Mucosa of gallbladder (tissue), 1 donor: ENCODE results near the gene DYNC1I1. TPM values are rescaled to one million over a fixed set of nuclear protein-coding genes. Genes with fewer than 3 reads are reported as not detected.

ENCODE experiments used
- DNase-seq: peaks from one replicate; pipeline ENCODE4 v3.0.0-alpha.2; 2020; ENCODE audit warnings: low spot score
- total RNA-seq: library from RNA; stranded (reverse); gene quantifications from one replicate; pipeline ENCODE4 v1.2.1, GENCODE V29; 2021
- donor health status: DM: no; HTN: no; CAD: no.

DYNC1I1 gene
- 2.7 TPM for total RNA-seq

DNA sequence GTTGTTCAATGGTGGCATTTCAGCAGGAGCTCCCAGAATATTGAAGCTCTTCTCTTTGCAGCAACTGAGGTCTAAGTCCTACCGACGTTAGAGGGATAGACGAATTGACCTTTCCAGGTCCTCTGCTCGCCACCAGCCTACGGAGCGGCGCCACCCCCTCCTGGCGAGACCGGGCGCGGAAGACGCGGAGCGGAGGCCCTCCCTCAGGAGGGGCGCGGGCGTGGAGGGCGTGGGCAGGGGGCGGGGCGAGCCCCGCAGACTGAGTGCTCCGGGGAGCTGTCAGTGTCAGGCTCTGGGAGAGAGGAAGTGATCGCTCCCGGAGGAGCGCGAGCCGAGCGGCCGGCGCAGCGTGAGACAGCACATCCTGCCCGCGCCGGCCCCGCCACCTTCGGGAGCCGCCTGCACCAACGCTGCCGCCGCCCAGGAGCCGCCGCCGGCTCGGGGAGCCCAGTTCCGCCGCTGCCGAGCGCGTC lies at the start of gene DYNC1I1:
Gene DYNC1I1, plus strand, starts transcription at position 257 of the 473 bp plus-strand sequence. CDS start 32,176 bp downstream, outside the sequence.
- peak; percentile 55 for DNase-seq

DNA sequence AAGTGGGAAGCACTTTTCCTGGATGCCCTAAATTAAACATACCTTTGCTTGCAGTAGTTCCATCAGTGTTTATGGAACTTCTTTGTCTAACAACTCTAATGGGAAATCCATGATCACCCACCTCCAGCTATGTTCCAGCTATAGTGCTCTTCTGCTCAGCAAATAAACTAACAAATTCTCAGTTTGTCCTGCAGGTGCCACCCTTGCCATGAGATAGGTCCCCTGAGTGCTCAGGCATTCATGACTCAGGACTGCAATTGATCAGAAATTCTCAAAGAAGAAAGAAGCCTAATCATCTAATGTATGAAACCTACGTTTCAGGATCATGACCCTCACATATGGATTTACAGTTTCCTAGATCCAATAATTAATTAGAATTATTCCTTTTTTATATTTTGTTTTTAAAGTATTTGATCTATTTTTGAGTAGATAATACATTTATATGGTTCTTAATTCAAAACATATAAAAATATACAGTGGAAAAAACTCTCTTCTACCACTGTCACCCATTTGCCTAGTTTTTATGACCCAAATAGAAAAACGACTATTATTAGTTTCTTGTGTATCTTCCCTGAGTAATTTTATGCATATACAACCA lies 48.7 kb upstream of the DYNC1I1 start:
- peak; percentile 31 for DNase-seq

DNA sequence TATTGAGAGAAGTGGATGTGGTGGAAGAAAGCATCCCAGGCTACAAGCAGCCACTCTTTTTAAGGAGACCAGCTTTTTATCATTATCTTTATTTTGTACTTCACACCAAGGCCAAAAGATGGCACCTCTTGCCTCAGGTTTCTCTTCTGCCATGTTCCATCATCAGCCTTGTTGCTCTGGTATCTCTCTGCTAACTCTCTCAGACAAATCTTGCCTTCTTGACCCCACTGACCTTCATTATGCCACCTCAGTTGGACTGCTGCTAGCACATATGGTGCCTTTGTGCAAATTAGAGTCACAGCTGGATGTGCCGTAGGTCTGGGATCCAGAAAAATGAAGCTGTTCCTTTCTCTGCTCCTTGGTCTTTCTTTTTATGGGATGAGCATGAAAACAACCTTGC lies 47.1 kb upstream of the DYNC1I1 start:
- no peak for DNase-seq

DNA sequence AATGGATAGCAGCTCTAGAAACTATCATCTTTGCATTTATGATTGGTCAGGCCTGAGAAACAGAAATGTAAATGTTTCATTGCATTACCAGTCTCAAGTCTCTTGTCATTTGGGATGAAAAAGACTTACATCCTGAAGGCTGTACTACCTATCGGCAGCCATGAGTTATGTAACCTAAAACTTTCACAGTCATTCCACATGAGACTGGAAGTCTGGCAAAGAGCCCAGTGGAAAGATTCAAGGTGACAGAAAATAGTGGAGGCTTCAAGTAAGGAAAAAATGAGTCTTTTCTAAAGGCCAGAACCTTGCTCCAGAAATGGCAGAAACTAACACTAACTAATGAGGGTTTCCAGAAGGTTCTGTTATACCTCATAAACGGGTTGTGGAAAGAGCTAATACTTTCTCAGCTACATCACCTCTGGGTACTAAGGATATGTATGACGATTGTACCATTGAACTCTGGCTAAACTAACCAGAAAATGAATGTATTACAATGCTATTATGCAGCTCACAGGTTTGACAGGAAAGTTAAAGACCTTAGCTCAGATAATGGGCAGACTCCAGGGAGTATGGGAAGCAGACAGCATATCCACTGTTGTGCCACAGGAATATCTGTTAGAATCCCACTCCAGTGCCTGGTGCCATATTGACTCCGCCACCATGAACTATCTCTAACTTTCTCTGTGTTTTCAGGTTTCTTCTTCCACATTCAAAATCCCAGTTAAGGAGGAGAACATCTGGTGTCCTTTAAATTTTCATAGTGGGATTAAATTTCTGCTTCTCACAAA lies 41.7 kb upstream of the DYNC1I1 start:
- DNase-seq: no peak

DNA sequence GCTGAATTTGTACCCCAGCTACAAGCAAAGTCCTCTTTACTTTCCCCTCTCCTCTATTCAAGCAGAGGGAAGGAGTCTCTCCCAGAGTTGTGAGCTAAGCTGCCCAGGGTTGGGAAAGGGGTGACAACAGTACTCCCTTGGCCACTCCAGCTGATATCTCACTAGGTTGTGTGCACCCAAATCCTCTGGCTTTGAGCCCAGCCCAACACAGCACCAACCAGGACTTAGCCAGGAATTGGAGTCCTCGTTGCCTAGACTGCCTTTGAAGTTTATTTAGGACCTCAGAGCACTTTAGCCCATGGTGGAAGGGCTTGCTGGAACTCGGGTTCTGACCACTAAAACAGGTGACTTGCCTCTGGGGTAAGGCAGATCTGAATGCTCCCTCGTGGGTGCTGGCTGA lies 35.7 kb upstream of the DYNC1I1 start:
- DNase-seq: no peak

DNA sequence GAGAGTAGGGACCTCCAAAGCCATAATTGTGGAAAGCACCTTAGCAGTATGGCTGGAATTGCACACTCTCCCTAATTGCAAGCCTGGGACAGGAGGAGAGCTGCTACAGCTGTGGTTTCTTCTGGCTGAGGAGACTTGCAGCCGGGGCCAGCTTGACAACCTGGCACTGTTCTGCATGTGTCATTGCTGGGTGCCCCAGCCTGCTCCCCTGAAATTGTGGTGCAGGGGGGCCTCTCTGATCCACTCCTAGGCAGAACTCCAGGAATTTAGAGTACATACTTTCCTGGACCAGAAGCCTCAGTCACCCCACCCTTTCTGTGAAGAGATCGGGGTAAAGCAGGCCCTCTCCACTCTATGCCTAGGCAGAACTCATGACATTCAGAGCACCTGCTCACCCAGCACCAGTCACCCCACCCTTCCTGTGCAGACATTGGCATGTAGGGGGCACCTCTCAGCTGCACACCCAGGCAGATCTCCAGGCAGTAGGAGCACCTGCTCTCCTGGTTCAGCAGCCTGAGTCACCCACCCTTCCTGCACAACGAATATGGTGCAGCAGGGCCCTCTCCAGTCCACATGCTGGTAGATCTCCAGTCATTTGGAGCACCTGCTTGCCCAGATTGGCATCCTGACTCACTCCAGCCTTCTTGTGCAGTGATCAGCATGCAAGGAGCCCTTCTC lies 34.4 kb upstream of the DYNC1I1 start:
- DNase-seq: no peak

DNA sequence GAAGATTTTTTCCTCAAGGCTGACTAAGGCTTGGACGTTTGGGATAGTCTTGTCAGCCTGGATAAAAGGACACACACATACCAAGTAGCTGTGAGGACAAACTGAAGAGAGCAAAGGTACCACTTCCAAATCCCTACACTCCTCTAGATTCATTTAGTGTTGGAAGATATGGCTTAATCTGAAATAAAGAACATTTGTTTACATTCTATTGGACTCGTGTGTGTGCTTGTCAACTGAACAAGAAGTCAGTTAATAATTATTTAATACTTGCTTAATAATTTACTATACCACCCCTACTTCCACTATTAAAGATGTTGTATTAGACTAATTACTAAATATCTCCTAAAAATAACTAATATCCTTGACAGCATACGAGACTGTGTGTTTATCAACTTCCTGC lies 23.3 kb upstream of the DYNC1I1 start:
- no peak for DNase-seq

DNA sequence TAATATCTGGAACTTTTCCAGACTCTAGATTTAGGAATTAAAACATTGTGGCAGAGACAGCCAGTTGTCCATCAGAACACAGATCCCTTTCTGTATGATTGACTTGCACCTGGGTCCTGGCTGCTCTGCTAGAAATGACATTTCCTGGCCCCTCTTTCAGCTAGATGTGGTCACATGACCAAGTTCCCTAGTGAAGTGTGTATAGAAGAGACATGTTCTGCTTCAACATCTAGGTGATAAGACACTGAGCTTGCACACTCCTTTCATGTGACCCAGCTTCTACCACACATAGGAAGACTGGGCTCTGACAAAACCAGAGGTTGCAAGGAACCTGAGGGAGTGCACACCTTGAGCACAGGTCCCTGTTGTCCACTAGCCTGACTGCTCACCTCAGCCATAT lies 22.8 kb upstream of the DYNC1I1 start:
- no peak for DNase-seq

DNA sequence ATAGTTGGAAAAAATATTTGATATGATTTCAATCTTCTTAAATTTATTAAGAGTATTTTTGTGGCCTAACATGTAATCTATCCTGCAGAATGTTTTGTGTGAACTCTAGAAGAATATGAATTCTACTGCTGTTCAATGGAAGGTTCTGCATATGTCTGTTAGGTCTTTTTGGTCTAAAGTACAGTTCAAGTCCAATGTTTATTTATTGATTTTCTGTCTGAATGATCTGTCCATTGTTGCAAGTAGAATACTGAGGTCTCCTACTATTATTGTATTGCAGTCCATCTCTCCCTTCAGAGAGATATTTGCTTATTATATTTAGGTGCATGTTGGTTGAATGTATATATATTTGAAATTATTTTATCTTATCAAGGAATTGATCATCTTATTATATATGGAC lies 18.9 kb upstream of the DYNC1I1 start:
- DNase-seq: no peak

DNA sequence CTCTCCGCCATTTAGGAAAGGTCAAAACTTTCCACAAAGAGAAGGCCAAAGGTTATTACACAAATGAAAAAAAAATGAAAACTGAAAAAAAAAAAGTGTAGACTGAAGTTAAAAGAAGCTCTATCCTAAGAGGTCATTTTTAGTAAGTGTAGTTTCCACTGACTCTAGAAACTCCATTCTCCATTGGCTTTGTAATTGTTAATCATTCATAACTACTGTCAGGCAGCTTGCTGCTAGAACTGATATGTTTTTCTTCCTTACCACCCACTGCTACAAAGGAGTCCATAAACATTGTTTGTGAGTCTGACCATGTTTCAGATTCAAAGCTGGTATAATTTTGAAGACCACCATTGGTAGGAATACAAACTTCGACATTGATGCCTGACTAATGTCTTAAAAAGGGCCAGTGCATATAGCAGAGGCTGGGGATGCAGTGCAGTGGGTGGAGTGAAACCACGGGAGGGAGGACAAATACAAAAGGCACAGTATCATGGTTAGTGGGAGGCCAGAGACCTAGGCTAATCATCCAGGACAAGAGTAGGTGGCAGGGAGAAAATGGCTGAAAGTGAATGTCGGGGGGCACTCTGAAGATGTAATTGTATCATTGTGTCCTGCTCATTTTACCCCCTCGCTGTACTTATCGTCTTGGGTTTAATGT lies 16.9 kb upstream of the DYNC1I1 start:
- DNase-seq: no peak

DNA sequence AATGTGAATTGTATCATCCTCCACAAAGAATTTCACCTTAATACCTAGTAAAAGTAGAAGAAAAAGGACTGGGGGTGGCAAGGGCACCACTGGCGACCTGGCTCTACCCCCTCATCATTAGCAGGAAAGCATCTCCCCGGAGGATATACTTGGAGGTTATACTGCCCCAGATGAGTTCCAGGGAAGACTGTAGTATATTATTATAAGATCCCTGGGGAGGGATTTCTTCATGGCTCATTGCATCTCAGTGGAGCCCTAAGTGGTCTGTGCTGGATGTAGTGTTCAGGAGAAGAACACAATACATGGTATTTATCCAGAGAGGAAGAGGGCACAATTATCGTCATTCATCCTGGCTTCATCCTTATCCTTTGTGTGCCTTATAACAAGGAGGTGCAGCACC lies 14.2 kb upstream of the DYNC1I1 start:
- no peak for DNase-seq

DNA sequence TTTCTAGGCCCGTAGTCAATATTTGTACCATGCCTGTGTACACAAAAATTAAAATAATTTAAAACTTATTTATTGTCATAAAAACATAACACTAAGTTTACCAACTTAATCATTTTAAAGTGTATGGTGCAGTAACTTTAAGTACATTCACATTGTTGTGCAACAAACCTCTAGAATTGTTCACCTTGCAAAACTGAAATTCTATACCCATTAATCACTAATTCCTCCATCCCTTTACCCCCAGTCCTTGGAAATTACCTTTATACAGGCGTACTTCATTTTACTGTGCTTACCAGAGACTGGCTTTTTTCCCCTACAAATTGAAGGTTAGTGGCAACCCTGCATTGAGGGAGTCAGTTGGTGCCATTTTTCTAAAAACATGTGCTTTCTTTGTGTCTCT lies 6.3 kb upstream of the DYNC1I1 start:
- DNase-seq: no peak

DNA sequence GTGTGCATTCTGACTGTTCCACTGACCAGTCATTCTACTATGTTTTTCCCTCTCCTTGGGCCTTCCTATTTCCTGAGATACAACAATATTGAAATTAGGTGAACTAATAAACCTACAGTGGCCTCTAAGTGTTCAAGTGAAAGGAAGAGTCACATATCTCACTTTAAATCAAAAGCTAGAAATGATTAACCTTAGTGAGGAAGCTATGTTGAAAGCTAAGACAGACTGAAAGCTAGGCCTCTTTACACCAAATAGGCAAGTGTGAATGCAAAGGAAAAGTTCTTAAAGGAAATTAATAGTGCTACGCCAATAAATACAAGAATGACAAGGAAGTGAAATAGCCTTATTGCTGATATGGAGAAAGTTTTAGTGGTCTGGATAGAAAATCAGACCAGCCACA lies 5.7 kb upstream of the DYNC1I1 start:
- DNase-seq: no peak

DNA sequence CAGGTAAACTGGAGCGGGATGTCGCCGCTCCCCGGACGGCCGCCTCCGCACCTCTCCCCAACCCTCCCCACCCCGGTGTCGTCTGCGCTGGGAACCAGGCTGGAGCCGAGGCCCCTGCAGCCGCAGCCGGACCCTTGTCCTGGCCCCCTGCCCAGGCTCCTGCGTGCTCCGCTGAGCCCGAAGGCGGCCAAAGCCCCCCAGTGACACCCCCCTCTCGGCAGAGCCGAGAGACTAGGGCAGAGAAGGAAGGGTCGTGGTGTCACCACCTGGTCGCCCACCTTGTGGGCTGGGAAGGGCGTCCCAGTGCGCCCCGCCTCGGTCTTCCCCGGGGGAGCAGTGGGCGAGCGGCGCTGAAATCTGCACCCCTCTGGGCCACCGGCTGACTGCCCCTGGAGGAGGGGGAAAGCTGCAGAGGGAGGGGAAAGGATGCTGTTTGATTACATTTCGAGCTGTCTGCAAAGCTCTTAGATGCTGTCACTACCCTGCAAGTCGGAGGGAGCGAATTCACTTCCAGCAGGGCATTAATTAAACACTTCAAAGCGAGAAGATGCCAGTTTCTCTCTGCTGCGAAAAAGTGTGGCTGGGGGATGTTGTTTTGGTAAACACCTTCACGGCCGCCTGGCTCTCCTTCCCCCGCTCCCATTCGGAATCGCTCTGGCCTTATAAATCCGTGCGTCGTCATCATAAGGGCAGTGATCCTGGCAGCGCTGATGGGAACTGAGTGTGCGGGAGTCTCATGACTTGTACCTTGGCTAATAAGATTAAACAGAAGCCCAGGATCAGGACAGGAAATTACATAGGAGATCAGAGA lies 622 bp downstream of the DYNC1I1 start:
- no peak for DNase-seq

DNA sequence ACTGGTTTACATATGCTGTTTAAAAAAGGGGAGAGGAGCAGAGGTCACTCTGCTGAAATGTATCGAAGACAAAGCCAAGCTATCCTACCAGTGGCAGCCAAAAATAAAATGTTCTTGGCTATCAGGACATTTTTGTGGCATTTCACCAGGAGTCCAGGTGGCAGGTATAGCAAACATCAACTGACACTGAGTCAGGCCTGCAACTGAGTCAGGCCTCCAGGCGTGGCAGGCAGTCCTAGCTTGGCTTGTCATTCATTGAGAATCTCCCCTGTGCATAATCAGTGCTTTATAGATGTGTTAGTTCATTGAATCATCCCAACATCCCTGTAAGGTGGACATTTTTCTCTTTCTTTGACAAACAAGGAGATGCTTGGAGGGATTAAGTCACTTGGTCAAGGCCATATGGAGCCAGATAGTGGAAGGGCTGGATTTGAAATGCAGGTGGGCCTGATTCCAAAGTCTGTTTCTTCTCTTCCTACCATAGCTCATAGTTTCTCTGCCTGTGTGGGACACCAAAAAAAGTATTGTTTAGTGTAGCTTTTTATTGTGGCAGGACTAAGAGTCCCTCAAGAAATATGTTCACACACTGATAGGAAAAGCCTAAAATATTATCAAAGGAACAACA lies 4.3 kb downstream of the DYNC1I1 start:
- no peak for DNase-seq

DNA sequence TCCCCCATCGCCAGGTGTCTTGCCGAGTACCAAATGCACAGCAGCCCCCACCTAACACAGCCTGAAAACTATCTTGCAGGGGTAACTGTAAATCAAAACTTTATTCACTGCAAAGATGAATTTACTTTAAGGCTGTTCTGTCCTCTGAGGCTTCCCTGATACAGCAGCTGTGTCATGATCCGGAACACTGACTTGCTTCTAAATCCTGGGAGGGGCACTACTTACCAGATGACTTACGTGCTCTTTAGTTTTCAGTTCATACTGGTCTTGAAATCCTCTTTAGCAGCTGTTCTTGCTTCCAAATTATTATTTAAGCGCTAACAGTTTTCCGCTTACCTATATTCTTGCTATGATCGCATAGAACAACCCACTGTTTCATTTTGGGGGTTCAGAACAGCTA lies 4.9 kb downstream of the DYNC1I1 start:
- no peak for DNase-seq

DNA sequence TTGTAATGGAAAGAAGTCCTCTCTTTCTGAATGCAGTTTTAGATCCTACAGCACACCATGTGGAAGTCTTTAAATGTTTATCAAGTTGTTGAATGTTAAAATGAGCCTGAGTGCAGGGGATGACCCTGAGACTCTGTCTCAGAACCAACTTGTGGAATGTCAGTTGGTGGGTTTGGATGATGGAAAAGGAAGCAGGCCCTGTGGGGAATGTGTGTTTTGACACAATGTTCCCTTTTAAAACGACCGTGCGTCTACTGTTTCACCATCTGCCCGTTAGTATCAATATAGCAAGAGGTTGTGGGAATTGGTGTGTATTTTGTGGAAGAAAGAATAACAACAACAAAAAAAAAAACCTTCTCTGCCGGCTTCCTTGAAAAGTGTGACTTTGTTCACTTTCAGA lies 8.3 kb downstream of the DYNC1I1 start:
- no peak for DNase-seq

DNA sequence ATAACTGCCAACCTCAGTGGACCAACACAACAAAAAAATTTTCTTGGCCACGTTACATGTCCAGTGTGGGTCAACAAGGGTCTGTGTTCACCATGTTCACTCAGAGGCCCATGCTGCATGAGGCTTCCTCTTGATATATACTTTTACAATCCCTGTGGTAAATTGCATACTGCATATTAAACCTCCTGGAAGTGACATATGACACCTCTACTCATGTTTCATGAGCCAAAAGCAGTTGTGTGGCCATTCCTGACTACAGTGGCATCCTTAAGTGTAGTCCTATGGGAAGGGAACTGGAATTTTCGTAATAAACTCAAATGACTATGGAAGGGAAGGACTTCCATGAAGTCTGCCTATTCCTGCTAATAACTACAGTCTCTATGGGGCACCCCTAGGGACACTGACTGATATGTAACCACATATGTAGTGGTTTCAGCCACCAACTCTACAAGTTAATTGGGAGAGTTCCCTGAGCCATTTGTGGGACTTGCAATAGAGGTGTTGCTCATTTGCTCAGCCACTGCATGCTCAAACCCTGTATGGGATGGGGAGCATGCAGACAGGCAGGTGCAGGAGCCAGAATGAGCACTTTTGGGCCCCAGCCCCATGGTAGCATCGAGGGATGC lies 9.7 kb downstream of the DYNC1I1 start:
- DNase-seq: no peak

DNA sequence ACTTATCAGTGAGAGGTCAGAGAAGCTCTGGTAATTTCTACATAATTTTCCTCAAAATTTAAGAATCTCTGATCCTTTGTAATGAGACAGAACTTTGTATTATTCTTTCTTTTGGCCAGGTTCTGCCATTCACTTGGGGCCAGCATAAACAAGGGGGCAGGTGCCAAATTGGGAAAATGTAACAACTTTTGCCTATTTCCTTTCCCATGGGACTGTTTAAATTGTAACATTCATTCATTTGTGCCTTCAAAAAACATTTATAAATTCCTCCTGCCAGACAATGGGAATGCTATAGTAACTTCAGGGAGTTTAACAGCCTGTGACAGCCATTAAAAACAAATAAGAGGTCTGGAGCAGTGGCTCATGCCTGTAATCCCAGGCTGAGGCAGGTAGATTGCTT lies 12.4 kb downstream of the DYNC1I1 start:
- DNase-seq: no peak

DNA sequence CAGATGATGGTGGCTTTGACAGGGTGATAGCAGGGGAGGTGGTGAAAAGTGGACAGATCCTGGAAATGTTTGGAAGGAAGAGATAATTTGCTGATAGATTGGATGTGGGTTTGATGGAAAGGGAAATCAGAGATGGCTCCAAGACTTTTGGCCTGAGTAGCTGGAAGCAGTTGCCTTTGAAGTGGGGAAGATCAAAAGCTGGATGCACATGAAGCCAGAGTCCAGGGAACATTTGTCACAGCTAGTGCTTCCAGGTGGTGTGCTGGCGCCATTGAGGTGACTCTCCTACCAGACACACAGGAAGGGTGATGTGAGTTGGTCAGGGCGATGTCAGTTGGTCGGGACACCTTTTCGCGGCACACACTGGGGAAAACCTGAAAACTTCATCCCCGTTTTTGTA lies 15.9 kb downstream of the DYNC1I1 start:
- DNase-seq: no peak

DNA sequence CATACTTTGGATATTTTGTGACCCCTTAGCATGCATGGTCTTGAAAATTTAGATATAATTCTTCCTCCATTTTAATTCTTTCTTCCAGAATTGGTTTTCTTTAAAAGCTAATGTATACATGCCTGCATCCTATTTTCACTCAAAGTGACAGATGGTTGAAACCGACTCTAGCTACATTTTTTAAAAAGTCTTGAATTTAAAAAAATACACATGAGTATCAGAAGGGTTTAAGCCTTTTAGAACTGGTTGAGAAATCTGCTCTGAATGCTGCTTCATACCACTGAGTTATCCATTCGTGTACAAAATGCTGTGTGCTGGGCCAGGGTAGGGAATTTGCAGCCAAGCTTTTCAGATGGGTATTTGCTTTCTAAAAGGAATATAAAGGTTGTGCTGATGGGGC lies 16.5 kb downstream of the DYNC1I1 start:
- no peak for DNase-seq
